BLaER1 treated with 17β-estradiol and CSF1 and Interleukin-3, amounts not matched to agents 10 nM and 100 nM (cell line): ENCODE data around the gene ATP4A.

Source experiments
- H3K27ac ChIP-seq, 11 experiments: shearing (Covaris generic); formaldehyde crosslinking; 2 replicates each; pipeline ENCODE4 v1.8.1; 2022
- H3K27me3 ChIP-seq, 11 experiments: shearing (Covaris generic); formaldehyde crosslinking; 2 replicates each; pipeline ENCODE4 v1.8.1; 2022
- H3K36me3 ChIP-seq, 11 experiments: shearing (Covaris generic); formaldehyde crosslinking; 2 replicates each; pipeline ENCODE4 v1.8.1; 2022
- H3K4me1 ChIP-seq, 10 experiments: shearing (Covaris generic); formaldehyde crosslinking; 2 replicates each; pipeline ENCODE4 v1.8.1; 2022
- H3K4me2 ChIP-seq, 11 experiments: shearing (Covaris generic); formaldehyde crosslinking; 2 replicates each; pipeline ENCODE4 v1.8.1; 2022
- H3K4me3 ChIP-seq, 10 experiments: shearing (Covaris generic); formaldehyde crosslinking; 2 replicates each; pipeline ENCODE4 v1.8.1; 2022
- H3K9ac ChIP-seq, 11 experiments: shearing (Covaris generic); formaldehyde crosslinking; 2 replicates each; pipeline ENCODE4 v1.8.1; 2022
- H3K9me3 ChIP-seq, 11 experiments: shearing (Covaris generic); formaldehyde crosslinking; replicated peaks in 1 of 11; 2 replicates each; pipeline ENCODE4 v1.8.1; 2022
- H4K20me1 ChIP-seq, 11 experiments: shearing (Covaris generic); formaldehyde crosslinking; 2 replicates each; pipeline ENCODE4 v1.8.1; 2022
- Cebpa-rat ChIP-seq, 11 experiments: shearing (Covaris generic); IDR thresholded peaks; 2 replicates each; pipeline ENCODE4 v1.8.1; 2022

Gene ATP4A

DNA sequence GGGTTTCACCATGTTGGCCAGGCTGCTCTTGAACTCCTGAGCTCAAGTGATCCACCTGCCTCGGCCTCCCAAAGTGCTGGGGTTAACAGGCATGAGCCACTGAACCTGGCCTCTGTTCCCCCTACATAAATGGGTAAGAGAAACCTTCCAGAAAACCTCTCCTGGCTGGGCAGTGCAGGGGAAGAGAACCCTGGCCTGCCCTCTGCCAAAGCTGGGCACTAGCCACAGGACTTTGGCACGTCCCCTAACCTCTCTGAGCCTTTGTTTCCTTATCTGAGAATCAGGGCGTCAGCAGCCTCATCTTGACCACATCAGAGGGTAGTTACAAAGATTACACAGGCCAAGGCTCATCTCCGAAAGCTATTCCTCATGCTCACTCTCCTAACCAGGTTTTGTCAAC, 37.6 kb downstream of the ATP4A start:
- Histone ChIP-seq H4K20me1 (no peaks in the 10 kb centered on the region), H3K27ac (no peak overlapping the region), H3K36me3 (no peaks in the 10 kb centered on the region), H3K4me2 (no peak overlapping the region), H3K9ac (no peak overlapping the region), H3K9me3 (no peaks in the 10 kb centered on the region), H3K27me3 (no peaks in the 10 kb centered on the region), H3K4me3 (no peak overlapping the region), H3K4me1 (peaks cover 5 to 25% (median 15%) of the 10 kb centered on the region in 10 experiments; a peak in 16 of 20 replicates)
- TF ChIP-seq Cebpa-rat (IDR thresholded peaks at IDR 0.05), result no peak

DNA sequence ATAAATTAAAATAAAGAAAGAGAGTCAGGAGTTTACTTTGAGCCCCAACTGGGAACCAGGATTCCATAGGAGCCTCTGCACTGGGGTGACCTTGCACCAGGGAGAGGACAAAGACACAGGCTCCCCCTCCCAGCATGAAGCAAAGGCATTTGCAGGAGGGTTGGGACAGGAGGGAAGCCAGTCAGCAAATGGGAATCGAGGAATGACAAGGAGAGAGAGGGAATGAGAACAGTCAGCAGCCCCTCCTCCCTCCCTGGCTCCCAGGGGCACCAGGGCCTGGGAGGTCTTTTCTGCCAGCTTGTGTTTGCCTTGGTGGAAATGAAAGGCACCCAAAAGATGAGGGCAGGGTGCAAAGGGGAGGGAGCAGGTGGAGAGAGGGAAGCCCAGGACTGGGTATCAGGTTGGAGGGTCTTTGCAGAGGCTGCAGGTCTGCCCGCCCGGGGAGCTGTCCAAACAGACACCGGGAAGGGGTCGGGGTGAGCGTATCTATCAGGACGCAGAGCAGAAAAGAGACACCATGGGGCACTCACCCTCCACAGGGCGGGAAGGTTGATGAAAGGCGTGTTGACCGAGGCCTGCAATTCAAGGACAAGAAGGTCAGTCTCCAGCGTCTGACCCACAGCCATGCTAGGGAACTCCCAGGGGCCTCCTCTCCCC, 39.1 kb downstream of the ATP4A start:
- Histone ChIP-seq H3K9ac (no peak overlapping the region), H3K27me3 (no peaks in the 10 kb centered on the region), H3K9me3 (no peaks in the 10 kb centered on the region), H3K4me2 (no peak overlapping the region), H3K36me3 (no peaks in the 10 kb centered on the region), H3K4me1 (peaks cover 5 to 17% (median 11%) of the 10 kb centered on the region in 10 experiments; a peak in 16 of 20 replicates), H3K4me3 (no peak overlapping the region), H3K27ac (no peak overlapping the region), H4K20me1 (no peaks in the 10 kb centered on the region)
- no peak for TF ChIP-seq Cebpa-rat (IDR thresholded peaks at IDR 0.05)

DNA sequence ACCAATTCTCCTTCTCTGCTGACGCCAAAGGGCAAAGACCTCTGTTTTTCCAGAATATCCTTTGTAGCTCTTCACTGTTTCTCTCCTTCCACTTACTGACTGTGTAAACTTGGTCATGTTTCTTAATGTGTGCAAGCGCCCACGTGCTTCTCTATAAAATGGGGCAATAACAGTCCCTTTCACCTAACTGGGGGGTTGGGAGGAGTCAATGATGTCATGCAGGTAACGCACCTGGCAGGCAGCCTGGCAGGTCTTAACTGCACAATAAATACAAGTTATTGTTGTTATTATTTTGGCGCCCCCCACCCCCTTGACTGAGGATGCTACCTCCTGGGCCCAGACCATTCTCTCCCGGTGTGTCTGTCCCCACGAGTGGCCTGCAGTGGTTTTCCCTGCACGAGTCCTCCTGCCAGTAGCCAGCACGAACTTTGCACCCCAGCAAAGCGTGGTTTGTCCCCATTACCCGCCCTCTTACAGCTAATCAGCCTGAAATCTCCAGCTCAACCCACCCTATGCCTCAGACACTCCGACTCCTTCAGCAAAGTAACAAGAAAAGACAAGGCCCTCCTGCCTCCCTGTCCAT, 40.6 kb downstream of the ATP4A start:
- Histone ChIP-seq H3K9me3 (no peaks in the 10 kb centered on the region), H4K20me1 (no peaks in the 10 kb centered on the region), H3K4me2 (no peak overlapping the region), H3K4me3 (no peak overlapping the region), H3K9ac (no peak overlapping the region), H3K27ac (no peak overlapping the region), H3K36me3 (no peaks in the 10 kb centered on the region), H3K27me3 (no peaks in the 10 kb centered on the region), H3K4me1 (peaks cover 0 to 8% (median 2%) of the 10 kb centered on the region in 10 experiments; a peak in 7 of 20 replicates)
- TF ChIP-seq Cebpa-rat (IDR thresholded peaks at IDR 0.05), result no peak

DNA sequence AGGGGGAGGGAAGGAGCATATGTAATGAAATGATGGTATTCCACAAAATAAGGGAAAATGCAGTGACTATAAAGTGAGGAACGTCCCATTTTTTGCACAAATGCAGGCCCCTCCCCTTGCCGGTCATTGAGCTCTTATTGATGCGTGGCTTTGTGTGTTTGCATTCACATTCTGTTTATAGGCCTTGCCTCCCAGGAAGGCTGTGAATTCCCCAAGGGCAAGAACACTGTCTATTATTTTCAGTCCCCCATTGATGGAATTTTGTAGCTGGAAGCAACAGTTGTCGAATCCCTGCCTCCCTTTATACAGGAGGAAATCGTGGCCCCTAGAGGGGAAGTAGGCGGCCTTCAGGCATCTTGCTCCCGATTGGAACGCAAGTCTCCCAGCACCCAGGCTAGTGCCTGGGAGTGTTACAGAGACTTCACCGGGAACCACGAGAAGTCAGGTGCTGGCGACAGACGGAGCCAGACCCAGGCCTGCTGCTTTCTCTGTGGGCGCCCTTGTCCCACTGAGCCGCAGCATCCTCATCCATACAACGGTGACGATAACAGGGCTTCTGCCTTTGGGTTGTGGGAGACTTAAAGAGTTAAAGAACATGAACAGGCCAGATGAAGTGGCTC, 42.2 kb downstream of the ATP4A start:
- Histone ChIP-seq H3K27ac (no peak overlapping the region), H3K36me3 (no peaks in the 10 kb centered on the region), H3K9me3 (no peaks in the 10 kb centered on the region), H3K4me1 (peaks cover 0 to 16% (median 4%) of the 10 kb centered on the region in 10 experiments; a peak in 8 of 20 replicates), H3K27me3 (no peaks in the 10 kb centered on the region), H3K4me3 (no peak overlapping the region), H4K20me1 (no peaks in the 10 kb centered on the region), H3K9ac (no peak overlapping the region), H3K4me2 (0 out of 22 replicates have a peak overlapping the region, but pooled peaks of 1 of the 11 experiments have one; percentile 2)
- no peak for TF ChIP-seq Cebpa-rat (IDR thresholded peaks at IDR 0.05)

DNA sequence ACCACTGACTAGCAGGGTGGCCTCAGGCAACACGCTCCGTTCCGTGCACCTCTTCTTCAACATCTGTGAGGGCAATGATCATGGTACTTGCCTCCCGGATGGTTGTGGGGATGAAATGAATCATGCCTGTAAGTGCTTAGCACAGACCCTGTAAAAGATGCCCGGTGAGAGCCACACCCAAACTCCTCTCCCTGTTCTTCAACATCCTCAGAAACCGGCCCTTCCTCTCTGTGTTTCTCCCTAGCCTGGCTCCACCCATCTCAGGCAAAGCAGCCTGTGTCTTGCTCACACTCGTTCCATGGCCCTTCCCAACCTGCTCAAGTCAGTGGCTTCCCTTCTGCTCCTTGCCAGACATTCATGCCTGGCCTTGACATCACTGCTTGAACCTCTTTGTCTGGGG, 44.2 kb downstream of the ATP4A start:
- Histone ChIP-seq H3K36me3 (no peaks in the 10 kb centered on the region), H4K20me1 (no peaks in the 10 kb centered on the region), H3K9ac (no peak overlapping the region), H3K9me3 (no peaks in the 10 kb centered on the region), H3K4me3 (no peak overlapping the region), H3K4me1 (peaks cover 0 to 19% (median 6%) of the 10 kb centered on the region in 10 experiments; a peak in 10 of 20 replicates), H3K27me3 (peaks cover 0 to under 1% (median 0%) of the 10 kb centered on the region in 11 experiments; a peak in 1 of 22 replicates), H3K4me2 (no peak overlapping the region; a peak in 1 of 22 replicates), H3K27ac (no peak overlapping the region)
- no peak for TF ChIP-seq Cebpa-rat (IDR thresholded peaks at IDR 0.05)

DNA sequence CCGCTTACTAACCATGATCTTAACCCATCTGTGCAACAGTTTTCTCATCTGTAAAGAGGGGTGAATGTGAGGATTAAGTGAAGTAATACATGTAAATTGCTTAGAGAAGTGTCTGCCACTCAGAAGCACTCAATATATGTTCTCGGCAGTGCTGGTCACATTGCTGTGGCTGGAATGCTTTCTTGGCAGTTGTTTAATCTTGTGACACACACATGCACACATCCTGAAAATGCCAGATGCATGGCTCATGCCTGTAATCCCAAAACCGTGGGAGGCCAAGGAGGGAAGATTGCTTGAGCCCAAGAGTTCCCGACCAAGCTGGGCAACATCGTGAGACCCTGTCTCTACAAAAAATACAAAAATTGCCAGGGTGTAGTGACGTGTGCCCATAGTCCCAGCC, 45.1 kb downstream of the ATP4A start:
- Histone ChIP-seq H3K4me3 (no peak overlapping the region), H3K9ac (no peak overlapping the region), H3K9me3 (no peaks in the 10 kb centered on the region), H3K4me2 (no peak overlapping the region), H3K27me3 (peaks cover 0 to 3% (median 0%) of the 10 kb centered on the region in 11 experiments; a peak in 2 of 22 replicates), H3K27ac (no peak overlapping the region), H3K4me1 (peaks cover 0 to 23% (median 7%) of the 10 kb centered on the region in 10 experiments; a peak in 10 of 20 replicates), H4K20me1 (no peaks in the 10 kb centered on the region; a peak in 1 of 22 replicates), H3K36me3 (no peaks in the 10 kb centered on the region)
- TF ChIP-seq Cebpa-rat (IDR thresholded peaks at IDR 0.05), result no peak

DNA sequence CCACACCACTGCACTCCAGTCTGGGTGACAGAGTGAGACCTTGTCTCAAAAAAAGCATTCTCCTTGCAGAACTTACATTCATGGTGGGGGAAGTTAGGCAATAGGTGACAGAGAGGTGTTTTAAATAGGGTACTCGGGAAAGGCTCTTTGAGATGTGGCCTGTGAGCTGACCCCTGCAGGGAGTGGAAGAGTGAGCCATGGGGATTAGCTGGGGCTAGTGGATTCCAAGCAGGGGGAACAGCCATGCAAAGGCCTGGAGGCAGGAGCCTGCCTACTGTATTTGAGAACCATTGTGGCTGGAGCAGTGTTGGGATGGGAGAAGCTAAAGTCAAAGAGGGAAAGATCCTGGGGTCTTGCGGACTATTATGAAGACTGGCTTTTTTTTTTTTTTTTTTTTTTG, 46.1 kb downstream of the ATP4A start:
- TF ChIP-seq Cebpa-rat (IDR thresholded peaks at IDR 0.05), result no peak
- Histone ChIP-seq H3K4me2 (peak overlapping the region in 3 of 11 experiments; percentile 6 to 20 (median 10); a peak in 5 of 22 replicates), H3K4me3 (no peak overlapping the region), H3K9me3 (no peaks in the 10 kb centered on the region), H3K36me3 (no peaks in the 10 kb centered on the region), H3K4me1 (peaks cover 0 to 23% (median 7%) of the 10 kb centered on the region in 10 experiments; a peak in 10 of 20 replicates), H3K9ac (no peak overlapping the region), H4K20me1 (no peaks in the 10 kb centered on the region; a peak in 1 of 22 replicates), H3K27ac (no peak overlapping the region), H3K27me3 (peaks cover 0 to 7% (median 0%) of the 10 kb centered on the region in 11 experiments; a peak in 4 of 22 replicates)

DNA sequence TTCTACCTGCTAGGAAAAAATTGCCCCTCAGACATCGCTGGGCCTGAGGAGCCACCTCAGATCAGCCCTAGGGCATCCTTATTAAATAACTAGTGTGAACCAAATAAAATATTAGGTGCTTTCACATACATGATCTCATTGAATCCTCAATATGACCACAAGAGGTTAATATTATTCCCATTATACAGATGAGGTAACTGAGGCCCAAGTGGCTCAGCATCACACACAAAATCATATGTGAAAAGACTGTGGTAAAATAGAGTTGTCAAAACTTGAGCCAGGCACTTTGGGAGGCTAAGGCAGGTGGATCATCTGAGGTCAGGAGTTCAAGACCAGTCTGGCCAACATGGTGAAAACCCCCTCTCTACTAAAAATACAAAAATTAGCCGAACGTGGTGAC, 47.1 kb downstream of the ATP4A start:
- Histone ChIP-seq H3K27me3 (peaks cover 0 to 15% (median 5%) of the 10 kb centered on the region in 11 experiments; a peak in 16 of 22 replicates), H3K4me2 (no peak overlapping the region), H3K9ac (no peak overlapping the region), H3K4me3 (no peak overlapping the region), H3K36me3 (no peaks in the 10 kb centered on the region), H3K4me1 (peaks cover 0 to 21% (median 7%) of the 10 kb centered on the region in 10 experiments; a peak in 10 of 20 replicates), H3K27ac (no peak overlapping the region), H4K20me1 (no peaks in the 10 kb centered on the region; a peak in 1 of 22 replicates), H3K9me3 (no peaks in the 10 kb centered on the region)
- no peak for TF ChIP-seq Cebpa-rat (IDR thresholded peaks at IDR 0.05)

DNA sequence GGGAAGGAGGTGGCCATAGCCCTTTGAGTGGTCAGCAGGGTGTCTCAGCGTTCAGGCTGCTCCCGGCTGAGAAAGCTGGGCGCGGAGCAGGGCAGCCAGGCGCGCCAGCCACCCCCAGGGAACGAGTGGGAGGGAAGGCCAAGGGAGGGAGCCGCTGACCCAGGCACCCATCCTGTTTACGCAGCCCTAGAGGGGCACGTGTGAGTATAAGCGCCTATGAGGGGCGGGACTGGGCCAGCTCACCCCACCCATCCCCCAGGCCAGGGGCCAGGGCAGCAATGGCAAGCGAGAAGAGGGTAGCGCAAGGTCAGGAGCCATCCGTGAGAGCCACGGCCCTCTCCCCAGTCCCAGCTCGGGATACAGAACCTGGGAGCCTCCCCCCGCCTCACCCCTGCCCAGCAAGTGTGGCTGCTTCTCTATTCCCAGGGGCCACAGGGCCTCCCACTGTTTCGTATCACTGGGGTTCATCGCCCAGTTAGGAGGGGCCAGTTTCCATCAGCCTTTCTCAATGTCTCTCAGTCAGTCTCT, 49.1 kb downstream of the ATP4A start:
- no peak for TF ChIP-seq Cebpa-rat (IDR thresholded peaks at IDR 0.05)
- H4K20me1 ChIP-seq, result no peaks in the 10 kb centered on the region; a peak in 2 of 22 replicates
- H3K36me3 ChIP-seq, result no peaks in the 10 kb centered on the region
- H3K9me3 ChIP-seq, result no peaks in the 10 kb centered on the region
- peak overlapping the region in 4 of 11 experiments; percentile 3 to 30 (median 14); a peak in 6 of 22 replicates for H3K4me2 ChIP-seq
- peaks cover 17 to 35% (median 24%) of the 10 kb centered on the region in 11 experiments for H3K27me3 ChIP-seq
- H3K4me3 ChIP-seq, result no peak overlapping the region
- H3K4me1 ChIP-seq, result peaks cover 8 to 28% (median 17%) of the 10 kb centered on the region in 10 experiments; a peak in 18 of 20 replicates
- no peak overlapping the region for H3K27ac ChIP-seq
- H3K9ac ChIP-seq, result no peak overlapping the region
